GM18873 (cell line): ENCODE results near the gene NEBL.

Source experiments
- ATAC-seq: cut with Tn5 transposase; IDR thresholded peaks from one replicate; pipeline ENCODE4 v1.9.1; 2021; ENCODE audit warnings: mild to moderate bottlenecking, moderate library complexity, moderate number of reproducible peaks; ENCODE audit not compliant: unreplicated experiment, low FRiP score

NEBL gene

DNA sequence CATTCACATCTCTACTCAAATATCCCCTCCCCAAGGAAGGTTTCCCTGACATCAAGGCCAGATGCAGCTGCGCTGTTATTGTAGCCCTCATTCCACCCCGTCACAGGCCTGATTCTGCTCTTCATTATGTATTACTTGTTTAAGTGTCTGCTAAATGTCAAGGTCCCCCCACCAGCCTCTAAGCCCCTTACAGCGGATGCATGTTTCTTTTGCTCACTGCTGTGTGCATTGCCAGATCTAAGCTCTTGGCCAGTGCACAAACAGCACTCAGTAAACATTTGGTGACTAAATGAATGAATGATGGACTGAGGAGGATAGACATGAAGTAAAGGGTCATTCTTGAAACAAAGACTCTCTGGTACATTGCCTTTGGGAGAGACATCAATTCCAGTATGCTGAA is 90.6 kb downstream of the NEBL start:
- no peak for ATAC-seq

DNA sequence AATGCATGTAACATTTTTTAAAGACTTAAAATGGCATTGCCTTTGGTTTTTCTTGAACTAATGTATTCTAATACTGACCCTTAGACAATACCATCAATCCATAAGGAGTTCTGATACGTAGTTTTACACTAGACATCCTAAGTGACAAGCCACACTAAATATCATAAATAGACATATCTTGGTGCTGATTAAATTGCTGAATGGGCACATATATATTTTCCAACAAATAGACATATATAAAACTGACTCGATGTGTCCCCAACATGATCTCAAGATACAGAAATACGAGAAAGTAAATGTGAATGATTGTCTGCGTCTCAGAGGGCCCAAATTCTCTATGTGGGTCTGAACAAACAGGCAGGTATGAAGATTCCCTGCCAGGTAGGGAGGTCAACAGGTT is 99.8 kb downstream of the NEBL start:
- no peak for ATAC-seq

DNA sequence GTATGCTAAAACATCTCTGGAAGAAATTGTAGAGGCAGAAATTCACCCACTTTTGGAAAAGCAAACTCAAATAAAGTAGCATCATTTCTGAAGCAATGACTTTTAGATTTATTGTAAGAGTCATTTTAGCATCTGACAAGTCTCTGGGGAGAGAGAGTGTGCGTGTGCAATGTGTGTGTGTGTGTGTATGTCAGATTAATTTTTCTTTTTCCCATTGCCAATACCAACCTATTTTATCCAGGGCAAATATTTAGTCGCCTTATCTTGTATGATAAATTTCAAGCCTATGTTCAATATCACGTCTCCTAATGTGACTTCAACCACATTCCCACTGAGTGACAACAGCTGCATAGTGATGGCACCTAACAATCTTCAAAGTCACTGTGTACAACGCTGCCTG is 101.7 kb downstream of the NEBL start:
- ATAC-seq: no peak

DNA sequence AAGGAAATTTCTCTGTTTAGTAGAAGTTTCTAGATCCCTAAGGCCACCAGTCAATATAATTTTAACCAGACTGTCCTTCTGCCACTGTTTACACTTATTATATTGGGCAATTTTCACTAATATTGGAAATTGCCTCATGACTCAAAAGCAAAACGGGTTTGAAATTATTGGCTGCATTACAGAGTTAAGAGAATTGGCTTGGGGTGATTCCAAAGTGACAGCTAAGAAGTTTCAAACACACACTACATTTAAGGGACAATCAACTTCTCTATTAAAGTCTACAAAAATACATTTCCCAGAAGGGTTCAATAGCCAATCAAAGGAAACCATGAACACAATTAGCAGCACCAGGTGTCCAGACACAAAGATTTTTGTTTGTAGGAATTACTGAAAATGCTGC is 111.9 kb downstream of the NEBL start:
- no peak for ATAC-seq

DNA sequence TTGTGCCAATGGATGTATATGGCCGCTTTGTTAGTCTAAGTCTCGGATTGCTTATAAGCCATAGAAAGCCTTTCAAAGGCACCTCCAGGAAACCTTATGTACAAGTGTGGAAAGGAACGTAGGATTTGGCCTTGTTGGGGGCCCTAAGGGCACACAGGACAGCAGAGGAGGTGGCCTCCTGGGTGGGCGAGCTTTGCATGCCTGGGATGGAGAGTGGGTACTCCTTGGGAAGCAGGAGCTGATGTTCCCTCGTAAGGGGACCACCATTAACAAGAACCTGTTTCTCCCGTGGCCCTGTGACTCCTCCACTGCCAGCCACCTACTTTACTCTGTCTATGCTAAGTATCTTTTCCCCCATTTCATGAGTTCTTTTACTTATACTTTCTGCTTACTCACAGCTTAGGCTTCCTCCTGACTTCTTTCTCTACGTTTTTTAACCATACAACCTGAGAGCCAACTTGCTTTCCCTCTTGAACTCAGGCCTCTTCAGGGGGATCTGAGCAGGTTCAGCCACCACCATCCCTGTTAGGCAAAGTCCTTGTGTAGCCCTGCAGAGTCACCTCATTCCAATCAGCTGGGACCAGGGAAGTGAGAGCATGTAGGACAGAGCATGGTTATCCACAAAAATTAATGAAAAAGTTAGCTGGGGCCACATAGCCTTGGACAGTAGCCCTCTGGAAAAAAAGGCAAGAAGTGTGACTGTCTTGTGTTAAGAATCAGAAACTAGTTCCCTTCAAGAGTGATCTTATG is 118.9 kb downstream of the NEBL start:
- no peak for ATAC-seq

DNA sequence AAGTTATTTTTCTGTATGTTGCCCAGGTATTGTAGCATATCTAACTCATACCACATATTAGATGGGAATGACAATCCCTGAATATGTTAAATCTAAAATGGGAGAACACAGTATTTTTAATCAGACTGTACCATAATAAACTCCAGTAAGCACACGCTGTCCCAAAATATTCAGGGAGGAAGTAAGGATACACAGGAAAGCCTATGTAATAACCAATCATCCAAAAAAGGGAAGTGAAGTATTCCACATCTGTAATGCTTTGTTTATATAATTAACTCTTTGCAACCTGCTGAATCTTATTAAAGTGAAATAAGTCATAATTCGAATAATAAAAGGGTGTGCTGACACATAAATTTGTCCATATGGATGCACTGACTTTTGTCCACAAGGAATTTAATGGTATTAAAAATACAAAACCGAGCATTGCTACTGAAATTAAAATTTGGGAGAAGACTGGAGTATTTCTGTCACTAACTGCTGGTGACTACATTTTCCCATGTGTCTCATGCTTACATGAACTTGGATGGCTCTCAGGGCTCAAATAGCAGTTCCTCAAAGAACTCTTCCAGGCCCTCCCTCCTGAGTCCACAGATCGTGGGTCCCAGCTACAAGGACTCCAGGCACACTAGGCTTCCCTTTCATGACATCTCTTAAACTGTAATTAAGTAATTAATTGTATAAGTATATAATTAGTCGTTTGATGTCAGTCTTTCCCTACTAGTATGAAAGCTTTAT is 120.6 kb downstream of the NEBL start:
- no peak for ATAC-seq

DNA sequence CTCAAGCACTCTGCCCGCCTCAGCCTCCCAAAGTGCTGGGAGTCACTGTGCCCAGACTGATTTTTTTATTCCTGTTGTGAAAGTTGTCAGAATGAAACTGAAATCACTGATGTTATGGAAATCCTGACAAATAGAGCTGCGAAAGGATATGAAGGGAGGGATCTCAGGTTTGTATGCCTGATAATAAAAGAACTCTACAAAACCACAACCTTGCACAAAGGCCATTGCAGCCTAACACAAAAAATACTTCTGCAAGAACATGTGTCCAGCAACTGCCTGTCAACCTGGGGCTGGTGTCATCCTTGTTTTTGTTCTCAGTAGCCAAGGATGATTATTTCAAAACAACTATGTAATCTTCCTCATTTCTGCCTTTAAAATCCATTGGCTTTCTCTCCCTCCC is 126.1 kb downstream of the NEBL start:
- ATAC-seq: no peak

DNA sequence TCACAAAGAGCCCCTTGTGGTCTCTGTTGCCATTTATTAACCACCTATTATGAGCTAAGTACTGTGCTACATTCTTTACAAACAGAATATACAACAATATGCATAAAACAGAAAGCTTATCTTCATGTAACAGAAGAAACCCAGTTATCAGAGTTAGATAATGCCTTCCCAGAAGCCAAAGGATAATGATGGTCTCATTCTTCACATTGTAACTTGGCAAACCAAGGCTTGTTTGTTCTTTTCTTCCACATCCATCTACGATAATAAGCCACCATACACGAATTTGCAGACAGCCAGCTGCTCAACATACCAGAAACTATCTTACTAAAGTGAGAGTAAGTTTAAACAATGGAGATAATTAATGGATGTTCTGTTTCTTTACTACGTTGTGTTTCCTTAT is 127.6 kb downstream of the NEBL start:
- no peak for ATAC-seq

DNA sequence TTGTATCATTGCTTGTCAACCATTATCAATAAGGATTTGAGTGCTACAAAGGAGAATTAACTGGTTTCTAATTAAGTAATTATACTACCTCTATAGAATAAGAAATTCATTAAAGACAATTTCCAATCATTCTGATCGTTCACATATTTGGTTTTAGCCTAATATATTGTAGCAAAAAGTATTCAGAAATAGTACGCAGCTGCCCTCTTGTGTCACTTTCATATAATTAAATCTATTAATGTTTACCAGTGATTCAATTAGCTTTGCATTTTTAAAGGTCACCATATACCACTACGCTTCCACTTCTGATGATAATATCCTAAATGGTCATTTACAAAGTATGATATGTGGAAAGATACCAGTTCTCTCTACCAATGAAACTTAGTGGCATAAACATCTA is 128.3 kb downstream of the NEBL start:
- no peak for ATAC-seq

DNA sequence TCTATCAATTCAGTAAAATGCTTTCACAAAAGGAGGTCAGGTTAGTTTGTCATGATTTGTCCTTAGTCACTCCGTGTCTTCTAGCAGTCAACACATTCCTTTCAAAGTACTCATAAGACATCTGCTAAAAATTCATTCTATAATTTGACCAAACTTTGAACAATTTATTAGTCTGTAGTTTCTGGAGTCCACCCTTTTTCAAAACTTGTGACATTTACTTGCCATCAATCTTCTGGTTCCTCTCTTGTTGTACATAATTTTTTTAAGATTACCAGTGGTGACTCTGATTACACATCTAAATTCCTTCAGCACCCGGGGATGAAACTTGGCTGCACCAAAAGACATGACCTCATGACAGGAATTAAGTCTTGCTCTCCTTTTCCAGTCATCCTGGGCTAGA is 130.1 kb downstream of the NEBL start:
- ATAC-seq: no peak

DNA sequence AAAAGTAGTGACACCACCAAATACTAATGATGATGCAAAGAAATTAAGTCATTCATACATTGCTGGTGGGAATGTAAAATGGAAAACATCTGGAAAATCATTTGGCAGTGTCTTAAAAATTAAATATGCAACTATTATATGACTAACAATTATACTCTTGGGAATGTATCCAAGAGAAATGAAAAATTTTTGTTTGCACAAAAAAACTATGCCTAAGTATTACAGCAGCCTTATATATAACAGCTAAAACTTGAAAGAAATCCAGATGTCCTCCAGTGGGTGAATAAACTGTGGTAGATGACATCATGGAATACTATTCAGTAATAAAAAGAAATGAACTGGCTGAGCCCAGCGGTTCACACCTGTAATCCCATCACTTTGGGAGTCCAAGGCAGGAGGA is 132.0 kb downstream of the NEBL start:
- no peak for ATAC-seq

DNA sequence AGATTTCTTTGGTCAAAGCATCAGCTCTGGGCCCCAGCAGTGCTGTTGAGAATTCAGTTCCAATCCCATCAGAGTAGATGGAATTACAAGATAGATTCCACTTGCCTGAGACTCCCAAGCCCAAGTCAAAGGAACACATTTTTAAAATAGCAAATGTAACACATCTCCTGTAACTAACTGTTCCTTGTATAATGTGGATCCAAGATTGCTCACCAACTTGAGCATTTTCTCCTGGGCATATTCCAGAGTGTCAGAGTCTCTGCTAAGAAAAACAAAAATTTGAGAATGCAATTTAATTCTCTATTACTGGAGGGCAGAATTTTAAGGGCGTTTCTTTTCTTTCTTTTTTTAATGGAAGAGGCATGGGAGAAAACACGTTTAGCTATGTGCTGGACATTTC is 136.7 kb downstream of the NEBL start:
- ATAC-seq: no peak

DNA sequence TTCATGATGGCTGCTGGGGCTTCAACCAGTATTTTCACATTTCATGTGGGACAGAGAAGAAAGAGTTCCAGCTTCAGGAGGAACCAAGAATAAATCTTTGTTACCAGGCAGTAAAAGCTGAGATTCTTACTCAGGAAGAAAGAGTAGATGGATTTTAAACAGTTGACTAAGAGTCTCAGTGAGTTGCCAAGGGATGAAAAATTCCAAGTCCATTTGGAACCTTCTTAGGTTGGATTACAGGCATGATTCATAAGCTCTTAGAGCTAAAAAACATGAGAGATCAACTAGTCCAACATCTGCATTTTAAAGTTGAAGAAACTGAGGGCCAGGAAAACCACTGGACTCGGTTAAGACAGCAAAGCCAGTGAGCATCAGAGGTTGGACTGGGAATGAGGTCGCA is 148.6 kb downstream of the NEBL start:
- no peak for ATAC-seq

DNA sequence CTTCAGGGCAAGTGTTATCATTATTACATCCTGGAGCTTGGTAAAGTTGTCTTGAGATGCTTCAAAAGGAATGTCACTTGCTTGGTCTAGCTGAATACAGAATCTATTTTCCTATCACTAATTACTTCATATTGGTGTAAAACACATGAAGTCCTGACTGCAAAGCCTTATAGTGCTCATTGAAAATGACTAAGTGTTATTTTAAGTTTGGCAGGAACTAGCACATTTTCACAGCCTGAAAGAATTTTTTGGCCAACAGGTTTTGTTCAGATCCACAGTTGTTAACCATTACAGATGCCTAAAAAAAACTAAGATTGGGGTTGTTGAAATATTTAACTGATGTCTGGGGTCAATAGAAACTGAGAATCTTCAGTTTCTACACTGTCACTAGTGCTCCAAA is 149.3 kb downstream of the NEBL start:
- ATAC-seq: no peak

DNA sequence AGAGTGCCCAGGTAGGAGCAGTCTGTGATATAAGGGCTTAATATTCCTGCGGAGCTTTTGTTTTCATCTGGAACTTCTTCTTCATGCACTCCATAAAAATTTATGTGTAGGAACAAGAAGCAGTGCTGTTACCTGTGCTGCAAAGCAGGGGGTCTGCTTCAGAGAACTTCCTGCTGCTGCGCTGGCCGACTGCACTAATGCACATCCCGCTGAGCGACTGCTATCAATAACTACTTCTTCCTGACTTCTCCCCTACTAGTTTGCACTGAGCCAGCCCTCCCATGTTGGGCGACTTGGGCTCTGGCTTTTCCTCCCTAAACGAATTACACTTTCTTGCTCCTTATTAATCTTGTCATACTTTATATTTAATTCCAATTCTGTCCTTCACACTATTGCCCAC is 150.3 kb downstream of the NEBL start:
- ATAC-seq: no peak

DNA sequence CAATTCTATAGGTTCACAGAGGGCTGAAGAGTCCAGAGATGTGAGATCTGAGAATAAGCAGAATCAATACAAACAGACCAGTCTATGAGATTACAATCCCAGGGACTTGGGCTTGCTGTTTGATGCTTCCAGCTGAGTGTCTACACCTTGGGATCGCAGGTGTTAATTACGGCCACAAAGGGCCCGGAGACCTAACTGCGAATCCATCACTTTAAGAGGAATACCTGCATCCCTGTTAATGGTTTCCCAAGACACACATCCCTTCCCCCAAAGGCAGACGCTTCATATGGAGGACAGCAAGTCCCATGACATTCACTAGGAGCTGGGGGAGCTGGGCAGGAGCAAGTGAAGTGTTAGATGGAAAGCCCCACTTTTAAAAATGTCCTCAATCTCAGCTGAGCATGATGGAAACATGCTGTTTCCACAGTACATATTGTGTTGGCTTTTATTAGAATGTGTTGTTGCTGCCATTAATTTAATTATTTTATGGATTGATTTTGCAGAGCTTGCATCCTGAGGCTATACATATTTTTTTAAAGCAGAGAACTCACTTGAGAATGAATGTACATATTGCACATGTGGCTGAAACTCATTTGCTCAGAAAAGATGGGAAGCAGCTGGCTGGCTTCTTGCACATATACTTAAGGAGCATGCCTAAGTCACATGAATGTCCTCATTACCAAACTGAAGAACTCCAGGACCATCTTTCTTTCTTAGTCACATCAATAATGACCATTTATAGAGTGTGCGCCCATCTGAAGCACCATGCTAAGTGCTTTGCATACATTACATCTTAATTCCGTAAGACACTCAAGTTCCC is 151.3 kb downstream of the NEBL start:
- ATAC-seq: no peak

DNA sequence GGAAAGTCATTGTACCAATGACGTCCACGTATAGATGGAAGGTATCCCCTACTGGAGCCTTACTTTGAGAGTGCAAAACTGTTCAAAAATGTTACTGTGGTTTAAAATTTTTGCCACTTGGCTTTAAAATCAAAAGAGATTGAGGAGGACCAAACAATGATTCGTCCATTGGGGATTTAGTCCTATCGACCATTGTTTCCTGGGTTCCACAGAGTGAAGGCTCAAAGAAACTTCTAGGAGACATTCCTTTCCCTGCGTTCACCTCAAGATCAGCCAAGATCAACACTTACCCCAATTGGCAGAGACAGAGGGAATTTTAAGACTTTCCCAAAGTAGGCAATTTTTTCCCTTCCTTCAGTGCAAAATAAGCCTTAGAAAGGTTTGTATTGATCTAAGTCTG is 152.3 kb downstream of the NEBL start:
- ATAC-seq: no peak

DNA sequence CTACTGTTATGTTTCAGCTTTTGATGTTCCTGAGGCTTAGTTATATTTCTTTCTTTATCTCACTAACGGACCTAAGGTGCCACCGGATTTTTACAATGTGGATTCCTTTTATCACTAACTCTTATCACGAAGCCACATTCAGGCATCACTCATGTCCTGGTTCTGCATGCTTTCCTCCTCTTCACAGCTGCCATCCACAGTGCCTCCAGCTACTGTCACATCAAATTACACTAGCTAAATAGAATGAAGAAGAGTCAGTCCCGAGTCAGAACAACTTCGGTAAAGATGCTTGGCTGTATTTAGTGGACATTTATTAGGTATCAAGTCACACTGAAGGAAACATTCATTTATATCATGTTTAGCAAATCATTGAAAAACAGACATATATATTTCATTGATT is 153.2 kb downstream of the NEBL start:
- no peak for ATAC-seq

DNA sequence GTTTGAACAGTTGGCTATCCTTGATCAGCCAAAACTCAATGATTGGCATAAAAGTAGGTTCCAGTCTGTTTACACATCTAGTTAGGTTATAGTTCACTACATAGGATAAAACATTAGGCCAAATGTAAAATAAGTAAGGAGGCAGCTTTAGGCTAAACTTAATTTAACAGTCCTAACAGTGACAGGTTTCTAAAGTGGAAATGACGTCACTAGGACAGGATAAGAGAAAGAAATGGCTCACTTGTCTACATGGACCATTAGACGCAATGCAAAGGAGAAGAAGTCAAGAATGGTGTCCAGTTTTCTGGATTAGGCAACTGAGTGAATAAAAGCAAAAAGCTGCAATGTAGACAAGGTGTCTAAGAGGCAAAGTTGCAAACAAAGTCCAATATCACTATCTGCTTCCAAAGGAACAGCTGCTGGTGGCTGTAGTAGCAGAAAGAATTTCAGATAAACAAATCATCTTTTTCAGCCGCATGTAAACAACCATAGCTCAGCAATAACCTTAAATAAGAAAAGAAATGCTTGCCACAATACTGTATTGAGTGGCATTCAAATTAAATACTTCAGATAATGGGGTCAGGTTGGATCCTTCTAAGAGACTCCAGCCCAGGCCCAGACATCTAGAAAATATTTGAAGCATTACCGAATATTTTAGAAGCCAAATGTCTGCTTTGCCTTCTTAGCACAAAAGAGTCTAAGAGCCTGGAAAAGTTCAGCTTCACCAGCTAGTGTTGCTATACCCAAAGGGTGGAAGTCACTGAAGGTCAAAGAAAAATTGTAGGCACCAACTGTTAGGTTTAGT is 154.2 kb downstream of the NEBL start:
- ATAC-seq: no peak

DNA sequence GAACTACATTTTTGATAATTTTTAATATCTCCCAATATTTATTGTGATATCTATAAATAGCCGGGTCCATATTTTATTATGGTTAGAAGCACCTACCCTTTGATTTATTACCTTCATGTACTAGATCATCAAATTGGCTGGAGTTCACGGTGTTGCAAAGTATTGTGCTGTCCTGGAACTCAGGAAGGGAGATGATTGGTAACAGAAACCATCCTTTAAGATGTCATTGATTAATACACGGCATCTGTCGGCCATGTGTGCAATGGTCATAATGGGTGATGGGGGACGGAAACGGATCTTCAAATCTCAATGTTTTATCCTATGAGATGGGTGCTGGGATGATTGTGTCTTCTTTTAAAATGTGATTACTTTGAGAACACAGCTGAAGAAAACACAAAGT is 157.0 kb downstream of the NEBL start:
- no peak for ATAC-seq

DNA sequence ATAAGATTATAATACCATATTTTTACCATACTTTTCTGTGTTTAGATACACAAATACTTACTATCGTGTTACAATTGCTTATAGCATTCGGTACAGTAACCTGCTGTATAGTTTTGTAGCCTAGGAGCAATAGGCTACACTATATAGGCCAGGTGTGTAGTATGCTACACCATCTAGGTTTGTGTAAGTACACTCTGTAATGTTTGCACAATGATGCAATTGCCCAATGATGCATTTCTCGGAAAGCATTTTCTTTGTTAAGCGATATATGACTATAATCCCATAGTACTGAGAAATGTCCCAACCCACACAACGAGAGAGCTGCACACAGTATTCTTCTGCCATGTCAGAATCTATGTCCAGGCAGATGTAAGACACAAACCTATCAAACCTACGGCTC is 160.0 kb downstream of the NEBL start:
- no peak for ATAC-seq
